ENCODE data around the gene NDUFB4.

NDUFB4 gene

GRCh38 chr3:120596116-120596852 is at the start of gene NDUFB4:
Gene NDUFB4, plus strand, starts transcription at chr3:120596336. Its CDS starts 24 bp downstream, at chr3:120596360.
- peak; percentile 100 for DNase-seq (ENCODE audit: low spot score)

GRCh38 chr3:120550546-120550945 is 45.6 kb upstream of the NDUFB4 start:
- DNase-seq (ENCODE audit: low spot score): peak; percentile 55

GRCh38 chr3:120552184-120553172 is 43.7 kb upstream of the NDUFB4 start:
- DNase-seq (ENCODE audit: low spot score): no peak

GRCh38 chr3:120554812-120555606 is 41.1 kb upstream of the NDUFB4 start:
- peak; percentile 57 for DNase-seq (ENCODE audit: low spot score)

GRCh38 chr3:120555657-120556509 is 40.3 kb upstream of the NDUFB4 start:
- no peak for DNase-seq (ENCODE audit: low spot score)

- no peak for DNase-seq (ENCODE audit: low spot score)
Measured at GRCh38 chr3:120557115-120557514, 39.0 kb upstream of the NDUFB4 start.

- DNase-seq (ENCODE audit: low spot score): peak; percentile 91
Measured at GRCh38 chr3:120558771-120559241, 37.3 kb upstream of the NDUFB4 start.

GRCh38 chr3:120559242-120560061 is 36.7 kb upstream of the NDUFB4 start:
- peak; percentile 61 for DNase-seq (ENCODE audit: low spot score)

- no peak for DNase-seq (ENCODE audit: low spot score)
Measured at GRCh38 chr3:120560304-120561250, 35.6 kb upstream of the NDUFB4 start.

GRCh38 chr3:120561251-120562045 is 34.7 kb upstream of the NDUFB4 start:
- DNase-seq (ENCODE audit: low spot score): peak; percentile 47

GRCh38 chr3:120563356-120564022 is 32.6 kb upstream of the NDUFB4 start:
- DNase-seq (ENCODE audit: low spot score): no peak

- no peak for DNase-seq (ENCODE audit: low spot score)
Measured at GRCh38 chr3:120566243-120566975, 29.7 kb upstream of the NDUFB4 start.

- DNase-seq (ENCODE audit: low spot score): peak; percentile 41
Measured at GRCh38 chr3:120567370-120568201, 28.6 kb upstream of the NDUFB4 start.

- DNase-seq (ENCODE audit: low spot score): no peak
Measured at GRCh38 chr3:120568202-120568531, 28.0 kb upstream of the NDUFB4 start.

- DNase-seq (ENCODE audit: low spot score): no peak
Measured at GRCh38 chr3:120568598-120568997, 27.5 kb upstream of the NDUFB4 start.
